Psoas muscle (tissue), 8 donors: ENCODE data around the gene TK1. TPM values are rescaled to one million over a fixed set of nuclear protein-coding genes. Genes with fewer than 3 reads are reported as not detected.
A peak's percentile ranks its signal among the peaks of the same experiment; 100 is the strongest.

Source experiments
- ATAC-seq, 4 donors: fragments of 200-7000 bp; cut with Tn5 transposase; one replicate each; pipeline ENCODE4 v1.9.1; 2020; ENCODE audit warnings: moderate library complexity in 3 of 4, mild to moderate bottlenecking in 2 of 4
- DNase-seq, 2 donors: peaks; one replicate each; pipeline ENCODE4 v3.0.0-alpha.2; 2020
- H3K27ac ChIP-seq: fragments of 200-600 bp; one replicate; pipeline ENCODE4 v1.8.0; 2022
- H3K27me3 ChIP-seq, 3 donors: fragments of 200-600 bp in 1 of 3; one replicate each; pipeline versions ENCODE4 v1.6.1 to v1.8.0; 2013 to 2022; ENCODE audit warnings: low read length in 2 of 3, mild to moderate bottlenecking in 2 of 3, moderate library complexity in 1 of 3; ENCODE audit not compliant: insufficient read depth in 3 of 3
- H3K36me3 ChIP-seq, 2 donors: fragments of 200-600 bp in 1 of 2; one replicate each; pipeline versions ENCODE4 v1.6.1 to v1.8.0; 2013 to 2022; ENCODE audit warnings: low read depth in 1 of 2, mild to moderate bottlenecking in 1 of 2, moderate library complexity in 1 of 2; ENCODE audit not compliant: insufficient read depth in 1 of 2
- H3K4me1 ChIP-seq: fragments of 200-600 bp; one replicate; pipeline ENCODE4 v1.8.0; 2022
- H3K4me3 ChIP-seq: fragments of 200-600 bp; one replicate; pipeline ENCODE4 v1.8.0; 2022; ENCODE audit warnings: mild to moderate bottlenecking
- H3K9me3 ChIP-seq: fragments of 200-600 bp; one replicate; pipeline ENCODE4 v1.8.0; 2022
- CTCF ChIP-seq: fragments of 200-600 bp; IDR thresholded peaks from one replicate; pipeline ENCODE4 v1.8.0; 2022; ENCODE audit warnings: antibody characterized with exemption
- WGBS, 3 donors: extraction: QIAGEN DNeasy Blood & Tissue Kit; methylation state at CpG; one replicate each; pipeline versions ENCODE4 v1.1.6 to v1.1.7; 2013; 5-methylcytosine and 5-hydroxymethylcytosine counted together
- intact Hi-C, 2 donors: fragments of 100-400 bp; cut with DNase I; formaldehyde crosslinking; loops; one replicate each; pipeline versions ENCODE4 v1.11.0 to v1.14.2; 2022
- polyA plus RNA-seq, 3 donors: library from polyadenylated mRNA; stranded (reverse); fragments of 200-250 nt; gene quantifications; one replicate each; pipeline ENCODE4 v1.2.3, GENCODE V29; 2013
- total RNA-seq, 4 donors: library from RNA; stranded (reverse); fragmentation: NEBNext Ultra II Directional in 2 of 4; extraction: Animal tissue kit (Norgen Biotek cat#: 25700) in 2 of 4; gene quantifications; one replicate each; pipeline versions ENCODE4 v1.2.1 to v1.2.4, GENCODE V29; 2021 to 2023
- donor health status: healthy with polysubstance abuse.
- donor health status: DM: no; HTN: no; CAD: no; lungs with moderate emphysema.
- donor health status: Bipolar disorder and iron deficiency.
- donor health status: healthy.
- donor health status: DM: yes; HTN: yes; CAD: no.
- donor health status: DM: no; HTN: no; CAD: no.
- donor health status: DM: no; HTN: no; CAD: no.
- donor health status: DM: yes; HTN: yes; CAD: no.

TK1 gene
- total and polyA plus RNA-seq, 7 donors = 0.68 to 3.1 (median 1.5) TPM

GRCh38 chr17:78131172-78132083, 55.4 kb downstream of the TK1 start:
- no peaks in the 10 kb centered on the region for H3K36me3 ChIP-seq
- DNase-seq (peak in 1 of 2 donors; percentile 54), ATAC-seq (peak in 1 of 4 donors; percentile 9)
- no peak overlapping the region for H3K27ac ChIP-seq
- WGBS, 3 donors = 21 to 40% (median 33%) methylated on average over 42 to 74 of the region's 74 CpGs
- H3K4me3 ChIP-seq = peak overlapping the region; percentile 49
- TF ChIP-seq CTCF = no peak
- intact Hi-C loops = no loop called here
- H3K27me3 ChIP-seq = peaks cover 0 to 57% (median 16%) of the 10 kb centered on the region in 3 donors
- peaks cover 9% of the 10 kb centered on the region for H3K4me1 ChIP-seq
- H3K9me3 ChIP-seq = no peaks in the 10 kb centered on the region

- no peak for TF ChIP-seq CTCF
- Histone ChIP-seq H3K36me3 (no peaks in the 10 kb centered on the region), H3K27ac (no peak within 1 kb of the TSS), H3K27me3 (peaks cover 0 to 57% (median 16%) of the 10 kb centered on the region in 3 donors), H3K4me1 (peaks cover 9% of the 10 kb centered on the region), H3K9me3 (no peaks in the 10 kb centered on the region), H3K4me3 (peak within 1 kb of the TSS; percentile 49)
- no peak for ATAC-seq
- intact Hi-C loops = no loop called here
- WGBS, 3 donors = 75 to 83% (median 82%) methylated on average over 8 to 10 of the region's 10 CpGs
- DNase-seq = peak in 1 of 2 donors; percentile 57
These were observed 56.3 kb downstream of the TK1 start, which contains the start of gene TMC8 for GRCh38 chr17:78130437-78131101. Gene TMC8 (plus strand): TSS chr17:78130771. CDS start chr17:78131589, 818 bp downstream.

- Histone ChIP-seq H3K9me3 (no peaks in the 10 kb centered on the region), H3K4me1 (peaks cover 9% of the 10 kb centered on the region), H3K27ac (no peak overlapping the region), H3K4me3 (no peak overlapping the region), H3K27me3 (peaks cover 0 to 57% (median 16%) of the 10 kb centered on the region in 3 donors), H3K36me3 (no peaks in the 10 kb centered on the region)
- intact Hi-C loops = no loop called here
- no peak for TF ChIP-seq CTCF
- 55 to 74% (median 68%) methylated on average over 5 of the region's 5 CpGs for WGBS, 3 donors
- no peak for ATAC-seq
- no peak for DNase-seq
These were observed 56.8 kb downstream of the TK1 start for GRCh38 chr17:78130090-78130436.

GRCh38 chr17:78129351-78130089, 57.3 kb downstream of the TK1 start:
- Histone ChIP-seq H3K4me3 (peak overlapping the region; percentile 78), H3K36me3 (no peaks in the 10 kb centered on the region), H3K4me1 (peaks cover 9% of the 10 kb centered on the region), H3K9me3 (no peaks in the 10 kb centered on the region), H3K27me3 (peaks cover 0 to 57% (median 16%) of the 10 kb centered on the region in 3 donors), H3K27ac (no peak overlapping the region)
- 87 to 93% (median 92%) methylated on average over 4 of the region's 4 CpGs for WGBS, 3 donors
- no peak for TF ChIP-seq CTCF
- DNase-seq (no peak), ATAC-seq (no peak)
- intact Hi-C loops = no loop called here
